GM18505 (cell line): ENCODE data around the gene PCCA.

Experiments used
- ATAC-seq: cut with Tn5 transposase; IDR thresholded peaks from one replicate; pipeline ENCODE4 v1.9.1; 2021; ENCODE audit not compliant: unreplicated experiment
- POLR2A ChIP-seq: IDR thresholded peaks from 4 replicates; pipeline ENCODE4 v1.6.1; 2011; ENCODE audit warnings: borderline replicate concordance; ENCODE audit not compliant: insufficient read depth, insufficient read length; ENCODE audit errors: extremely low read depth

The PCCA gene

GRCh38 chr13:100529666-100530377 is 440.9 kb downstream of the PCCA start:
- TF ChIP-seq POLR2A = no peak
- no peak for ATAC-seq

- TF ChIP-seq POLR2A = no peak
- no peak for ATAC-seq
These were observed 441.8 kb downstream of the PCCA start for GRCh38 chr13:100530671-100531213.

DNA sequence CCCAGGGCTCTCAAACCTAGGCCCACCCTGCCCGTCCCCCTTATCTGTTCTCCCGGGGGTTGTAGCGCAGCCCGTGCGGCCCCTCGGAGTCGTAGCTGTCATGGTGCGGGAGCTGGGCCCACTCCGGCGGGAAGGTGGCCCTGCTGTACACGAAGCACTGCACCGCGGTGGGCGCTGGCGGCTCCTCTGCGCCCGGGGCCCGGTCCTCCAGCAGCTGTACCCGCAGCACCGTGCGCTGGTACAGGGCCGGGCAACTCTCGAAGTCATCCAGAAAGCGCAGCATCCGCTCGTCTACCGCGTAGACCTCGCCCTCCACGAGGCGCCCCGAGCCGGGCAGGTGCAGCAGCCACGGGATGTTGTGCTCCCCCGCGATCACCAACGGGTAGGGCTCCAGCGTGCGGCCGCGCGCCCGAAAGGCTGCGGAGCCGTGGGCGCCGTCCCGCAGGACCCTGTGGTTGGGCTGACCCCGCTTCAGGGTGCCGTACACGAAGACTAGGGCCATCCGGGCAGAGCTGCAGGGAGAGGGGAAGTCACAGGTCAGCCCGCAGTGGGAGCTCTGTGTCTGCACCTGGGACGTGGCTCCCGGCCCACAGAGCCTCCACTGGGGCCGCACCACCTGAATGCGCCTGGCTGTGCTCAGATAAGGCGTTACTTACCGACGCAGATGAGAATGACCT is 443.3 kb downstream of the PCCA start:
- no peak for TF ChIP-seq POLR2A
- ATAC-seq = no peak

GRCh38 chr13:100532836-100533435 is 444.0 kb downstream of the PCCA start:
- TF ChIP-seq POLR2A = no peak
- ATAC-seq = no peak

- TF ChIP-seq POLR2A = no peak
- no peak for ATAC-seq
These were observed 444.7 kb downstream of the PCCA start for GRCh38 chr13:100533588-100534041.

- no peak for ATAC-seq
- no peak for TF ChIP-seq POLR2A
These were observed 445.4 kb downstream of the PCCA start for GRCh38 chr13:100534147-100534843.

DNA sequence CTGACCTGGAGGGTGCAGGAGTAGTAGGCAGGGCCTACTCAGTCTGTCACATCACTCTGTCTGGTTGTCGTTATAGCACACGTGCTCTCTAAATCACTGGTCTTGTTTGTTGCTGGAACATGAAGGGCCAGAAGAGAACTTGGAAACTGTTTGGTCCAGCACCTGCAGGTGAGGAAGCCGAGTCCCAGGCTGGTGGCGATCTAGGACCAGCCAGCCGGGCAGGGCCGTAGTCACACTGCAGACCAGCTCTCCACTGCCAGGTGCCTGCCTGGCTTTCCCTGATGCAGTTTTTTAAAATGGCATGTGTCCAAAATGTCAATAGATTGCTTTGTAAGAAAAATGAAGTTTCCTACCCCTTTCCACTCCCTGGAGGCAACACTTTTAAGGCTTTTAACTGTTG is 446.0 kb downstream of the PCCA start:
- no peak for ATAC-seq

DNA sequence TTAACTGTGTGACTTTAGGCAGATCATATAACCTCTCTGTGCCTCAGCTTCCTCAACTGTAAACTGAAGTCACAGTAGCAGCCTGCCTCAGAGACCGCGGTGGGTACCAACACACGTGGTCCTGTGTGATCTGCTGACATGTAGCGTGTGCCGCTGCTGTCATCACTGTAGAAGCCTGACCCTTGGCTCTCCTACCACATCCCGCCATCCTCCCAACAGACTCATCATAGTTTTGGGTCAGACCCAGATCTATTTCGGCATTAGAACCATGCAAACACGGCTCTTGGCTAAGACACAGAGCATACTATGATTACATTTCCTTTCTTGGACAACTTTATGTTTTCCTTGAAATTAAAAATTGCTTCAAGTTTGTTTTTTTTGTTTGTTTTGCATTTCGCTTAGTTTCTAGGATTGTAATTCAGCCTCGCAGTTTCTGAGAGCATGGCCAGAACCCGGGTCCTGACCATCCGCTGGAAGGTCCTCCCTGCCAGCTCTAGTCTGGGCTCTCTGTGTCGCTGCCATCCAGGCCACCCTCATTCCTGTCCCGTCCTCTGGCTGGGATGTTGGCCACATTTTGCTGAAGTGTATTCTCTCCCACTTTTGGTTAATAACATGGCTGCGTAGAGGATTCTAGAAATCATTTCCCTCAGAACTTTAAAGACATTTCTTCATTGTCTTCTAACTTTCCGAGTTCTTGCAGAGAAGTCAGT is 446.7 kb downstream of the PCCA start:
- no peak for ATAC-seq
- TF ChIP-seq POLR2A = no peak

More for the DNA sequence above, 446.0 kb downstream of the PCCA start:
- no peak for TF ChIP-seq POLR2A

DNA sequence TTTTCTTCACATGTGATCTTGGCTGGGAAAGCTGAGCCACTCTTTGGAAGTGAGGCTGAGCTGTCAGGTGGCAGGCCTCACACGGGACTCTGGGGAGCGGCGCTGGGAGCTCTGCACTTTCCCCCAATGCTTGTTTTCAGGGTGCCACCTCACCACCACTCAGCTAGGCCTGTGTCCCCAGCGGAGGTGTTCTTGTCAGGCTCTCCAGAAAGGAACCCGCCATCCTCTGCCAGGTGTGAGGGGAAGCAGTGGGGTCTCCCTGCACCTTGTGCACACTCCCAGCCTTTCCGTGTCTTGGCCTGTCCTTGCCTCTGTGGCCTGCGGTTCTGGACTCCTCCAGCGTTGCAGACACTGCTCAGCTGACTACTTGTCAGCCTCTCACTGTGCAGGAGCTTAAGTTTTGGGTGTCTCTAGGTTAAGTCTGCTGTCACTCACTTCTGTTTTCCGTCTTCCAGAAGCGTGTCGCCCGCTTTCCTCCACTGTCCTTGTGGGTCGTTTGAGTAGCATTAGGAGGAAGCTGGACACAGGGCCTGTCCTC is 447.8 kb downstream of the PCCA start:
- TF ChIP-seq POLR2A = no peak
- ATAC-seq = no peak

GRCh38 chr13:100537486-100537885 is 448.6 kb downstream of the PCCA start:
- ATAC-seq = no peak
- no peak for TF ChIP-seq POLR2A

DNA sequence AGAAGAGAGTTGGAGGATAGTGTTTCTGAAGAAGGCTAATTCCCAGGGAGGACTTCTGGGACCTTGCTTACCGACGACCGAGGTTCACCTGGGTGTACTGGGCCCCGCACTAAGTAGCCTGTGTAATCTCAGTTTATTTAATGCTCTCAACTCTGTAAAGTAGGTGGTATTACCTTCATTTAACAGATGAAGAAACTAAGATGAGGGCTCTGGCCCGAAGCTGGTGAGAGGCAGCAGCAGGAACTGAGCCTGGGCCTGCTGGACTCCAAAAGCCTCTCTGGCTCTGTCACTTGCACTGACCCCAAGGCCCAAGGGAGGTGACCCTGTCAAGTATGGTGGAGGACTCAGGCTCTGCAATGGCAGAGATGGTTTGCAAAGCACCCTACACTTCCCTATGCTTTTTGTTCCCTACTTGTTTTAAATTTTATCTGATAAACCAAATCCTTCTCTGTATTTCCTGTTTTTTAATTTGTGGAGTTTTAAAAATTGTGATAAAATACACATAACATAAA is 449.1 kb downstream of the PCCA start:
- ATAC-seq = no peak
- no peak for TF ChIP-seq POLR2A

GRCh38 chr13:100540621-100541020 is 451.7 kb downstream of the PCCA start:
- TF ChIP-seq POLR2A = no peak
- no peak for ATAC-seq
